IPS-18a (cell line): ENCODE measurements around the gene RPS6KA2.

Source experiments
- H3K27ac ChIP-seq: one replicate; pipeline ENCODE4 v1.5.1; 2013; ENCODE audit warnings: low read length
- H3K27me3 ChIP-seq: one replicate; pipeline ENCODE4 v1.6.1; 2013; ENCODE audit warnings: mild to moderate bottlenecking, low read length; ENCODE audit not compliant: control insufficient read depth, insufficient read depth
- H3K36me3 ChIP-seq: one replicate; pipeline ENCODE4 v1.6.1; 2013; ENCODE audit warnings: low read depth, low read length; ENCODE audit not compliant: control insufficient read depth
- H3K4me1 ChIP-seq: one replicate; pipeline ENCODE4 v1.6.1; 2013; ENCODE audit warnings: low read depth, low read length; ENCODE audit not compliant: control insufficient read depth
- H3K4me3 ChIP-seq: one replicate; pipeline ENCODE4 v1.5.1; 2013; ENCODE audit warnings: low read length
- H3K9ac ChIP-seq: one replicate; pipeline ENCODE4 v1.6.1; 2013; ENCODE audit warnings: mild to moderate bottlenecking, low read length, moderate library complexity
- H3K9me3 ChIP-seq: one replicate; pipeline ENCODE4 v1.6.1; 2013; ENCODE audit warnings: low read depth, low read length; ENCODE audit not compliant: control insufficient read depth

RPS6KA2 gene

DNA sequence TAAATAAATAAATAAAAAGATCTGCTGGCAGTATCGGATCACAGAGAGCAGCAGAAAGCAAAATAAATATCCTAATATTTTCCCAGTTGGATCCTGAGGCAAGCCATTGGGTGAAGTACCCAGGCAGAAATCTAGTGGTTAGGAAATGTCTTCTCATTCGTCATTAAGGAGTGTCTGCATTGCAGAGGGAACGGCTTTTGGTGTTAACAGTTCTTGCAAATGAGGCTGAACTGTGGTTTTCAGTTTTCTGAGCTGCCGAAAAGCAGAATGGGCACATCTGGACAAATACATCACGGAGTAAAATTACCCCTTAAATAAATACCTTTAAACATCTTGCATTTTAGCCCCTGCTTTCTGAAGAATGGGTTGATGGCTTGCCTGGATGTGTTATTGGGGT is 162.1 kb downstream of the RPS6KA2 start:
- no peaks in the 10 kb centered on the region for H3K27me3 ChIP-seq

DNA sequence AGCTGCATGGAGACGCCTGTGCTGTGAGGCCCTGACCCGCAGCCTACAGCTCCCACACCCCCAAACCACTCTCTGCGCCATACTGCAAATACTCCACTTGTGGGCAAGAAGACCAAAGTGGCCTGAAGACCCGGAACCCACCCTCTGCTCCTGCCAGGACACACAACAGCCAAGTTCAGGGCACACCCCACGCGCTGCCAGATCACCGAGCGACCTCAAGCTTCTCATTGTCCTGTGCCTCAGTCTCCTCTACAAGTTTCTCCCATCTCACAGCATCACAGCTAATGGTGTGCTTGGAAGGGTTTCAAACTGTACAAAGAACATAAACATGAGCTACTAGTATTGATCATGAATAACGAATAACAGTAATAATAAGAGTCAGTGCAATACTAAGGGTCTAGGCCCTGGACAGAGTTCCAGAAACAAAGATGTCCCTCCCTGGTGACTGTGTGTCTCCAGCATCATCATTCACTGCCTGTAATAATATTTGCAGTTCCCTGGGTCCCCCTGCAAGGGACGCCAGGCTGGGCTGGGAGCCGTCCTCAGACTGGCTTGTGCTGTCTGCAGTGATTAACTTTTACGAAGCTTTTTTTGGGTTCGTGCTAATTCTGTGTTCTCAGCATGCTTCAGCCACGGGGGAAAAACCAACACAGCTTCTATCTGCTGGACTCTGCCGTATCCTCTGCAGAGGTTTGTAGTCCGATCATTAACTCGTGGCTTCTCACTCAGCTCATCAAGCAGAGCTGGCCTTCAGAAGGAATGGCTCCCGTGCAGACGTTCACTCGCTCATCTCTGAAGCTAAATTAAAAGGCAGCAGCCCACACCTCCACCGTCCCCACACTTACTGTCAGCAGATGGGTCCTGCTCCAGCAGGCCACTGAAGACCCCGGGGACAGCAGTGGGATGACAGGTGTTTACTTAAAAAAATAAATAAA is 162.7 kb downstream of the RPS6KA2 start:
- Histone ChIP-seq H3K27ac (no peak overlapping the region), H3K4me1 (no peaks in the 10 kb centered on the region), H3K9me3 (no peaks in the 10 kb centered on the region), H3K4me3 (no peak overlapping the region), H3K36me3 (peaks cover 4% of the 10 kb centered on the region), H3K27me3 (no peaks in the 10 kb centered on the region), H3K9ac (no peak overlapping the region)

More for the DNA sequence above, 162.1 kb downstream of the RPS6KA2 start:
- H3K27ac ChIP-seq = no peak overlapping the region
- H3K4me1 ChIP-seq = no peaks in the 10 kb centered on the region
- H3K9me3 ChIP-seq = no peaks in the 10 kb centered on the region
- H3K9ac ChIP-seq = no peak overlapping the region
- H3K4me3 ChIP-seq = no peak overlapping the region
- H3K36me3 ChIP-seq = peaks cover 4% of the 10 kb centered on the region

DNA sequence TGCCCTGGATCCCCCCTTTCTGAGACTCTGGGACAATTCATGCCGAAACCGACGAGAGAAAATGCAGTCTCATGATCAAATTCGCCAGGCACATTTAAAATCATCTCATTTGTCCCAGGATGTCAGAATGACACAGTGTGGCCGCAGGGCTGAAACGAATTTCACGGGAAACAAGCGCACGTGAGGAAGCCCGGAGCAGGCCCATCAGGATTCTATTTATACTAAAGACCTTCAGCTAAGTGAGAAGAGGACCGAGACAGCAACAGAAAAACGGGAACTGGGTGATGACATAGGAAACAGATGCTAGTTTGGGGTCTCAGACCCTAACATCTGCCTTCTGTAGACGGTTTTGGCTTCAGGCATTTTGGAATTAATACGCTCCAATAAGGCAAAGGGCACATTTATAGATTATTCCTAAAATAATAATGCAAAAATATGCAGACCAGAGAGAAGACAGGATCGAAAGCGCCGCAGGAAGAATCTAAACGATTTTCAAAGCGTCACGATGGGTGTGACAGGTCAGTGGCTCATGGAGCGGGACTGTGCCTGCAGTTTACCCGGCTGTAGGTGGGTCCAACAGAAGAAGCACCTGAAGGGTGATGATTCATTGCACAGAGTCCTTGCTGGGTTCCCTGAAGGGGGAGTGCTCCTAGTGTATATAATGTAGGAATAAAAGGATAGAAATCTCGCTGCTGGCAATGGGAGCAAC is 163.5 kb downstream of the RPS6KA2 start:
- peaks cover 4% of the 10 kb centered on the region for H3K36me3 ChIP-seq
- no peak overlapping the region for H3K4me3 ChIP-seq
- H3K4me1 ChIP-seq = no peaks in the 10 kb centered on the region
- no peaks in the 10 kb centered on the region for H3K9me3 ChIP-seq
- H3K27ac ChIP-seq = no peak overlapping the region
- H3K9ac ChIP-seq = no peak overlapping the region
- no peaks in the 10 kb centered on the region for H3K27me3 ChIP-seq

DNA sequence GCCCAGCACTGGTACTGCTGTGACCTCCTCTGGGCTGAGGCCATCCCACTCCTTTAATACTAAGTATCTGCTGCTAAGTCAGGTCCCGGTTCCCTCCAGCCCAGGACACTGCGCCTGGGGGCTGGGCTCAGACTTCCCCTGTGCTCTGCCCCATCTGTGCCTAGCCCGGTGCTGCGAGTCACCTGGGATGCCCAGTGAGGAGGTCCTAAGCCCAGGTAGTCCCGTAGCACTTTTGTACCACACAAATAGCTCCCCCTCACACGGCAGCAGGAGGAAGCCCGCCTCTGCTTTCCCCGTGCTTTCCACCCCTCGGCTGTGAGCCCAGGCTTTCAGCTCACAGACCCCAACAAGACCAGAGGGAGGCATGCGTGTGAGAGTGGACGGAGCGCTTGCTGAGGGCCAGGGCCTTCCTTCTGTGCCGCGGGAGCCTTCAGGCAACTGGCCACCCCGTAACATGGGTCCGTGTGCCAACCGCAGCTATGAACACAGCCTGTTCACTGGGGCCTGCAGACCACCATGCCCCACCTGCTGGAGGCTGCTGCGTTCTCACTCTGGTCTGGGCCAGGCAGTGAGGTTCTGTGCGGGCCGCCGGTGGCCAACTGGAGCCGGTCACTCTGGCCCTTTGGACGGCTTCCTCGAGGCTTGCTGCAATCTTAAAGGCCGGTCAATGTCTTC is 164.5 kb downstream of the RPS6KA2 start:
- no peaks in the 10 kb centered on the region for H3K9me3 ChIP-seq
- no peak overlapping the region for H3K4me3 ChIP-seq
- H3K4me1 ChIP-seq = no peaks in the 10 kb centered on the region
- H3K27ac ChIP-seq = no peak overlapping the region
- H3K9ac ChIP-seq = no peak overlapping the region
- no peaks in the 10 kb centered on the region for H3K27me3 ChIP-seq
- peaks cover 4% of the 10 kb centered on the region for H3K36me3 ChIP-seq

DNA sequence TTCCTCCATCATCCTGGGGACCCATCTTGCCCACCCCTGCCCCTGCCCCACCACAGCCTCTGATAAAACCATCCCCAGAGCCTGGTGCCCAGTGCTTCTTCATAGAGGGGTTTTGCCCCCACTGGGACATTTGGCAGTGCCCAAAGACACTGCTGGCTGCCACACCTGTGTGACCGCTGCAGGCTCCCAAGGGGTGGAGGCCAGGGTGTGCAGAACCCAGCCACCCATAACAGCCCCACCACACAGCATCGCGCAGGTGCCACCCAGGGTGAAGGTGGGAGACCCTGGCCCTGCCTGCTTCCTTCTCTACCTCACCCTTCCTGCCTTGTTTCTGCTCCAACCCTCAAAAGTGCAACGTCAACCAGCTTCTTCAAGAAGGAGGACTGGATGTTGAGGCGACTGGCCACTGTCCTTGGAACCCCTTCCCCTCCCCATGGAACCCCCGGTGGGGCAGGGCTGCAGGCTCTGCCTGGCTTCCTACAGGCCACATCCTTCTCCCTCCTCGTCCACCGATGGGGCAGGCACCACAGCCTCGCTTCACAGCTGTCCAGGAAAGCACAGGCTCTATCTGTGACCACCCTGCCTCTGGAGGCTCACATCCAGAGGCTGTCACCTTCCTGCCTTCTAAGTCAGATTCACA is 165.1 kb downstream of the RPS6KA2 start:
- H3K9ac ChIP-seq = no peak overlapping the region
- no peaks in the 10 kb centered on the region for H3K4me1 ChIP-seq
- H3K4me3 ChIP-seq = no peak overlapping the region

DNA sequence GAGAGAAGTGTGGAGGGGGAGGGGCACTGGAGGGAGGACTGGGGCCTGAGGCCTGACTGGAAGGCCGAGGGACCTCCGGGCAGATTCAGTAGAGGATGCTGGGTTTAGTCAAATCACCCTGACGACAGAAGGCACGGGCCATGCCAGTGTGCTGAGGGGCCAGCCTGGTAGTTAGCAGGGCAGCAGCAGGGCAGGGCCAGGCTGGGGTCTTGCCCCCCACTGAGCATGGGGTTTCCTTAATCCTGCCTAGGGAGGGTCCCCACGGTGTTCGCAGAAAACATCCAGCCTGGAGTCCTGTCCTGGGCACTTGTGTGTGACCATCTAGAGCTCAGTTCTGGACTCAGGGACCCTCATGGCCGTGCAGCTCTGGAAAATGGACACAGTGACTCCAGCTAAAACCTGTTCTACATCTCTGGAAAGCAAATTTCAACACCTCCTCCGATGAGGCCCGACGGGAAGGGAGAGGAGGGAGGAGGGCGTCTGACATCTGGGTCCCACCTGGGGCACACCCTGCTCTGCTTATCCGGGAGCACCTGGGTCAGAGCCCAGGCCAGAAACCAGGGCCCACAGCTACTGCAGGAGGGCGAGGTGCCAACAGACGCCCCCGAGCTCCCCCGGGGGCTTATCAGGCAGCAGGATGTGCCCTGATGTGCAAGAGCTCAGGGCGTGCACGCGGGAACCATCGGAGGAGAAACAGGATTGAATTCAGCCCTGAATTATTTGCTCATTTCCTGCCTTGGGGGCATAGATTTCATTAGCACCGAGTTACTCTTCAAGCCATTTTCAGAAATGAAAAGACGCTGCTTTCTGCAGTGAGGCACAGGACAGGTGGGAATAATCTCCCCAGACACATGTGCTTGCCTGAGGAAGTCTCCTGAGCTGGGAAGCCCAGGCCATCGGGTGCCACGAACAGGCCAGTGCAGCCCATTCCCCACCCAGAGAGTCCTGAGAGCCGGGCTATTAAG is 166.3 kb downstream of the RPS6KA2 start:
- H3K27me3 ChIP-seq = no peaks in the 10 kb centered on the region
- H3K27ac ChIP-seq = no peak overlapping the region
- H3K9ac ChIP-seq = no peak overlapping the region
- H3K9me3 ChIP-seq = no peaks in the 10 kb centered on the region
- H3K4me1 ChIP-seq = no peaks in the 10 kb centered on the region
- H3K4me3 ChIP-seq = no peak overlapping the region
- peaks cover 4% of the 10 kb centered on the region for H3K36me3 ChIP-seq

More for the DNA sequence above, 165.1 kb downstream of the RPS6KA2 start:
- Histone ChIP-seq H3K27me3 (no peaks in the 10 kb centered on the region), H3K27ac (no peak overlapping the region), H3K9me3 (no peaks in the 10 kb centered on the region), H3K36me3 (peaks cover 4% of the 10 kb centered on the region)

DNA sequence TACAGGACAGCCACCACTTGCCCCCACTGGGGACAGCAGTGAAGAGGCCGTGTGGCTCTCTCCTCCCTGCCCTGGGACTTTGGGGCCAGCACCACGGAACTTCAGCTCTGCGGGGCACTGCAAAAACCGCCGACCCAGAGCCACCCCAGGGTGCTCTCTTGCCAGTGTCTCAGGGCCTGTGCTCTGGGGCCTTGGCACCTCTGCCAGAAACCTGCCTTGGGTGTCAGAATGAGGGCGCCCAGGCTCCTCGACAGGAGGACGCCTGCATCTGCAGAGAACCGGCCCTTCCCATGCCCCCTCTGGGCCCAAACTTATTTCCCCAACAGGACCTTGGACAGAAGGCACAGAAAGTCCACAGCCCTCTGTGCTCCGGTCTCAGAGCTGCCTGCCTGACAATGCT is 167.1 kb downstream of the RPS6KA2 start:
- Histone ChIP-seq H3K36me3 (peaks cover 4% of the 10 kb centered on the region), H3K27ac (no peak overlapping the region), H3K27me3 (no peaks in the 10 kb centered on the region), H3K9ac (no peak overlapping the region), H3K9me3 (no peaks in the 10 kb centered on the region), H3K4me1 (no peaks in the 10 kb centered on the region), H3K4me3 (no peak overlapping the region)

DNA sequence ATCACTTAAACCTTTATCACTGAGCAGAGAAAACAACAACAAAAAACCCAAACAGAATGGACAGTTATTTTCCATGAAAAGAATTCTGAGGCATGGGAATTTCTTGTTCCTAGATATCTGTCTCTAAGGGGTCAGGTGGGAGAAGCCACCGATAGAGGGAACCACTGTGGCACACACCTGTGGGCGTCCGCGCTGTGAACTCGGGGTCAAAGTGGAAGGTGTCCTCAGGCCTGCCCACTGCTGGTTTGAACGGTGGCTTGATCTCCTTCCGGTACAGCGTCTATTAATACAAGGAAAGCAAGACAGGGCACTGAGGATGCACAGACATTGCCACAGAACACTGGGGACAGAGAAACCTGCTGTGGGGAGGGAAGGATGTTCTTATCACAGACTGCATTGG is 167.8 kb downstream of the RPS6KA2 start:
- no peaks in the 10 kb centered on the region for H3K4me1 ChIP-seq
- peaks cover 1% of the 10 kb centered on the region for H3K36me3 ChIP-seq
- H3K9me3 ChIP-seq = no peaks in the 10 kb centered on the region
- H3K9ac ChIP-seq = no peak overlapping the region
- H3K4me3 ChIP-seq = no peak overlapping the region
- H3K27ac ChIP-seq = no peak overlapping the region
- H3K27me3 ChIP-seq = no peaks in the 10 kb centered on the region

DNA sequence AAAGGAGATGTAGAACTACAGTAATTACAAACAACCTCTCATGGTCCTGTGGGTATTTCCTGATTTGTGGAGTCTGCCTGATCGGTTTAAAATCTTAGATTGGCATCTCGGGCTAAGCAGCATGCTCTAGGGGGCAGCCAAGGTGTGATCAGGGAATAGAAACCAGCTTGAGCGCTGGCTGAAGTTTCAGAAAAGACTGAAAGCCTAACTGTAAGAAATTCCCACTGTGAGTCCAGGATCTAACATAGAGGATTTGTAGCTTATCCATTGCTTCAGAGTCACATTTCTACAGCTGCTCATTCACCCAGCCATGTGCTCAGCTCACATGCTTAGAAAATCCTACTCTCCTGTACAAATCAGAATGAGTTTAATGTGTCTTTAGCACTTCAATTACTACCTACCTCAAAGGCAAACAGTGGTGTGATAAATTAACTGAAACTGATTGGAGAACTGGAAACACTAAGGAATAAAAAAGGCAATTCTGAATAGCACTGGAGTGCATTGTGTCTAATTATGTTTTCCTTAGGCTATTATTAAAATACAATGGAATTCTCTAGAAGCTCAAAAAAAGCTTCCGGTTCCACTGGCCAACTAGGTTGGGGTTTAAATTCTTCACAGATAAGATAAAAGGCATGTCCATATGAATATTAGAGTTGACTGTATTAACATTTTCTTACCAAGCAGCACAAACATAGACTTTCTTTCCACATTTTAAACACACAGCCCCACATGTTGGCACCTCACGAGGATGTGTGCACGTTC is 170.5 kb downstream of the RPS6KA2 start:
- Histone ChIP-seq H3K4me3 (no peak overlapping the region), H3K36me3 (no peaks in the 10 kb centered on the region), H3K9me3 (no peaks in the 10 kb centered on the region), H3K27me3 (no peaks in the 10 kb centered on the region), H3K9ac (no peak overlapping the region), H3K27ac (no peak overlapping the region), H3K4me1 (no peaks in the 10 kb centered on the region)
